Measurements from ENCODE around the gene POLN. TPM values are rescaled to one million over a fixed set of nuclear protein-coding genes. Genes with fewer than 3 reads are reported as not detected.

Gene POLN
- total RNA-seq, 1 donor from 2014 or later: 2.2 TPM

GRCh38 chr4:2048831-2049230 lies 193.1 kb downstream of the POLN start:
- Histone ChIP-seq H3K9me3 (no peaks in the 10 kb centered on the region), H3K4me3 (no peak overlapping the region), H3K27ac (no peak overlapping the region), H3K27me3 (ENCODE audit: low read depth) (peaks cover 51% of the 10 kb centered on the region), H3K36me3 (no peaks in the 10 kb centered on the region), H3K4me1 (no peaks in the 10 kb centered on the region)
- no peak for DNase-seq
- no peak for TF ChIP-seq CTCF (IDR thresholded peaks at IDR 0.05)
- intact Hi-C loops (cut with DNase I): no loop called here
- no peak for ATAC-seq

- Histone ChIP-seq H3K4me1 (no peaks in the 10 kb centered on the region), H3K27ac (no peak overlapping the region), H3K4me3 (no peak overlapping the region), H3K9me3 (no peaks in the 10 kb centered on the region), H3K27me3 (ENCODE audit: low read depth) (peaks cover 48% of the 10 kb centered on the region), H3K36me3 (no peaks in the 10 kb centered on the region)
- ATAC-seq (no peak), DNase-seq (no peak)
- TF ChIP-seq CTCF (IDR thresholded peaks at IDR 0.05): no peak
- intact Hi-C loops (cut with DNase I): no loop called here
Observed at GRCh38 chr4:2047781-2048581, 193.9 kb downstream of the POLN start.

- no peak for TF ChIP-seq CTCF (IDR thresholded peaks at IDR 0.05)
- no peak for ATAC-seq
Observed at GRCh38 chr4:2047031-2047660, 194.8 kb downstream of the POLN start.

GRCh38 chr4:2046031-2046961 lies 195.6 kb downstream of the POLN start:
- Histone ChIP-seq H3K27me3 (ENCODE audit: low read depth) (peaks cover 45% of the 10 kb centered on the region), H3K4me1 (peaks cover 11% of the 10 kb centered on the region), H3K9me3 (no peaks in the 10 kb centered on the region), H3K27ac (no peak overlapping the region), H3K4me3 (no peak overlapping the region), H3K36me3 (no peaks in the 10 kb centered on the region)
- TF ChIP-seq CTCF (IDR thresholded peaks at IDR 0.05): no peak
- intact Hi-C loops (cut with DNase I): no loop called here
- no peak for ATAC-seq
- no peak for DNase-seq

More at GRCh38 chr4:2047031-2047660, 194.8 kb downstream of the POLN start:
- Histone ChIP-seq H3K27me3 (ENCODE audit: low read depth) (peaks cover 48% of the 10 kb centered on the region), H3K9me3 (no peaks in the 10 kb centered on the region), H3K36me3 (no peaks in the 10 kb centered on the region), H3K27ac (no peak overlapping the region), H3K4me1 (peaks cover 6% of the 10 kb centered on the region), H3K4me3 (no peak overlapping the region)
- DNase-seq: no peak
- intact Hi-C loops (cut with DNase I): no loop called here

GRCh38 chr4:2045518-2045951 lies 196.4 kb downstream of the POLN start:
- TF ChIP-seq CTCF (IDR thresholded peaks at IDR 0.05): no peak
- intact Hi-C loops (cut with DNase I): no loop called here
- H3K4me3 ChIP-seq: no peak overlapping the region
- H3K4me1 ChIP-seq: peaks cover 19% of the 10 kb centered on the region
- H3K27me3 ChIP-seq (ENCODE audit: low read depth): peaks cover 48% of the 10 kb centered on the region
- DNase-seq: no peak
- H3K27ac ChIP-seq: no peak overlapping the region
- H3K36me3 ChIP-seq: no peaks in the 10 kb centered on the region
- no peaks in the 10 kb centered on the region for H3K9me3 ChIP-seq
- ATAC-seq: no peak
